PC-9 (cell line): ENCODE data around the gene GRM3.

ENCODE experiments used
- CTCF ChIP-seq: fragments of 200-600 bp; sonication (generic); conservative IDR thresholded peaks from 2 replicates; pipeline ENCODE4 v1.6.1; 2017; ENCODE audit warnings: mixed run types, antibody characterized with exemption, mild to moderate bottlenecking, moderate library complexity
- EZH2 ChIP-seq: fragments of 200-600 bp; sonication (generic); IDR thresholded peaks from 2 replicates; pipeline ENCODE4 v1.8.0; 2017; ENCODE audit warnings: antibody characterized with exemption, low read depth

- TF ChIP-seq CTCF, result no peak
- TF ChIP-seq EZH2, result no peak
Measured at GRCh38 chr7:86689363-86689762, 45.7 kb downstream of the GRM3 start.
